MM.1S (cell line): ENCODE results near the gene RGS17.

ENCODE experiments used
- EZH2phosphoT487 ChIP-seq: fragments of 300-600 bp; sonication (generic); IDR thresholded peaks from 2 replicates; pipeline ENCODE4 v1.6.1; 2018; ENCODE audit warnings: antibody characterized with exemption, low read length
- TF ChIP-seq, protein P1 (sequence below): fragments of 300-600 bp; sonication (generic); IDR thresholded peaks from 2 replicates; pipeline ENCODE4 v1.5.1; 2016; ENCODE audit warnings: antibody characterized with exemption, low read length, mixed read lengths

DNA sequence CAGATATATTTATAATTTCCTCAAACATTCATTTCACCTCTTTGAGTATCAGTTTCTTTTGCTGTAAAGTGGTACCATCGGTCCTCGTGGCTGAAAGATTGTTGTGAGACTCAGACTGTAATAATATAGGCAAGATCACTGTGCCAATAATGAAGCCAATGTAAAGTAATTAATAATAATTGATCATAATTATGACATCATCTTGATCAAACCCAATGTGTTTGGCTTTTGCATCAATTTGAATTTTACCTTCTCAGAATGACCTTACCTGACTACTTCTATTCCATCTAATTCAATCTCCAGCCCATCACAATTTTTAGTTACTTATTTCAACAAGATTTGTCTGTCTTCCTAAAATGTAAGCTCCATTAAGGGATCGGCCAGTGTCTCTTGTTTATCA lies 112.7 kb downstream of the RGS17 start:
- TF ChIP-seq, protein P1, sequence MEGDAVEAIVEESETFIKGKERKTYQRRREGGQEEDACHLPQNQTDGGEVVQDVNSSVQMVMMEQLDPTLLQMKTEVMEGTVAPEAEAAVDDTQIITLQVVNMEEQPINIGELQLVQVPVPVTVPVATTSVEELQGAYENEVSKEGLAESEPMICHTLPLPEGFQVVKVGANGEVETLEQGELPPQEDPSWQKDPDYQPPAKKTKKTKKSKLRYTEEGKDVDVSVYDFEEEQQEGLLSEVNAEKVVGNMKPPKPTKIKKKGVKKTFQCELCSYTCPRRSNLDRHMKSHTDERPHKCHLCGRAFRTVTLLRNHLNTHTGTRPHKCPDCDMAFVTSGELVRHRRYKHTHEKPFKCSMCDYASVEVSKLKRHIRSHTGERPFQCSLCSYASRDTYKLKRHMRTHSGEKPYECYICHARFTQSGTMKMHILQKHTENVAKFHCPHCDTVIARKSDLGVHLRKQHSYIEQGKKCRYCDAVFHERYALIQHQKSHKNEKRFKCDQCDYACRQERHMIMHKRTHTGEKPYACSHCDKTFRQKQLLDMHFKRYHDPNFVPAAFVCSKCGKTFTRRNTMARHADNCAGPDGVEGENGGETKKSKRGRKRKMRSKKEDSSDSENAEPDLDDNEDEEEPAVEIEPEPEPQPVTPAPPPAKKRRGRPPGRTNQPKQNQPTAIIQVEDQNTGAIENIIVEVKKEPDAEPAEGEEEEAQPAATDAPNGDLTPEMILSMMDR: no peak
- TF ChIP-seq EZH2phosphoT487: no peak
